Neuronal stem cell (in vitro differentiated cells): Measurements from ENCODE around the gene DUSP28.

Experiments
- DNase-seq: peaks from one replicate; pipeline ENCODE4 v3.0.0-alpha.2; 2013; ENCODE audit warnings: low spot score
- H2AFZ ChIP-seq: one replicate; pipeline ENCODE4 v1.6.1; 2013; ENCODE audit warnings: mild to moderate bottlenecking, low read length, inconsistent platforms
- H2AK5ac ChIP-seq: 2 replicates; pipeline ENCODE4 v1.6.1; 2013; ENCODE audit warnings: low read depth, mild to moderate bottlenecking, inconsistent platforms, low read length, moderate library complexity, mixed read lengths
- H2BK120ac ChIP-seq: 2 replicates; pipeline ENCODE4 v1.6.1; 2013; ENCODE audit warnings: low read depth, mild to moderate bottlenecking, inconsistent platforms, low read length, moderate library complexity, mixed read lengths
- H2BK12ac ChIP-seq: one replicate; pipeline ENCODE4 v1.6.1; 2013; ENCODE audit warnings: low read length, inconsistent platforms
- H2BK15ac ChIP-seq: 2 replicates; pipeline ENCODE4 v1.6.1; 2013; ENCODE audit warnings: mild to moderate bottlenecking, low read length, inconsistent platforms, mixed read lengths
- H2BK5ac ChIP-seq: one replicate; pipeline ENCODE4 v1.6.1; 2013; ENCODE audit warnings: inconsistent platforms, mild to moderate bottlenecking, low read length, moderate library complexity
- H3K14ac ChIP-seq: one replicate; pipeline ENCODE4 v1.6.1; 2013; ENCODE audit warnings: low read length, inconsistent platforms
- H3K18ac ChIP-seq: 2 replicates; pipeline ENCODE4 v1.6.1; 2013; ENCODE audit warnings: low read length, inconsistent platforms
- H3K23ac ChIP-seq: 2 replicates; pipeline ENCODE4 v1.6.1; 2013; ENCODE audit warnings: low read depth, mild to moderate bottlenecking, mixed read lengths, low read length, inconsistent platforms; ENCODE audit not compliant: poor library complexity
- H3K27ac ChIP-seq: replicated peaks from 3 replicates; pipeline ENCODE4 v1.5.1; 2013; ENCODE audit warnings: low read length, inconsistent platforms
- H3K27me3 ChIP-seq, 3 experiments: 2 replicates each; pipeline ENCODE4 v1.6.1; 2013; ENCODE audit warnings: low read length in 3 of 3, mild to moderate bottlenecking in 2 of 3, inconsistent platforms in 1 of 3, low read depth in 1 of 3, mixed read lengths in 1 of 3, moderate library complexity in 1 of 3; ENCODE audit not compliant: control insufficient read depth in 3 of 3, insufficient read depth in 3 of 3
- H3K36me3 ChIP-seq, 2 donors: replicated peaks in 1 of 2; 2 replicates each; pipeline ENCODE4 v1.6.1; 2013; ENCODE audit warnings: low read length in 2 of 2; ENCODE audit not compliant: control insufficient read depth in 2 of 2, insufficient read depth in 2 of 2
- H3K4ac ChIP-seq: 2 replicates; pipeline ENCODE4 v1.6.1; 2013; ENCODE audit warnings: inconsistent platforms, mild to moderate bottlenecking, low read length, moderate library complexity
- H3K4me1 ChIP-seq, 2 donors: 1 replicate in 1 of 2; 2 replicates in 1 of 2; pipeline ENCODE4 v1.6.1; 2013; ENCODE audit warnings: low read length in 2 of 2, low read depth in 1 of 2; ENCODE audit not compliant: control insufficient read depth in 2 of 2, insufficient read depth in 1 of 2
- H3K4me2 ChIP-seq: one replicate; pipeline ENCODE4 v1.6.1; 2013; ENCODE audit warnings: mild to moderate bottlenecking, low read length, inconsistent platforms; ENCODE audit not compliant: insufficient read depth, poor library complexity, severe bottlenecking
- H3K4me3 ChIP-seq, 2 donors: 2 replicates each; pipeline ENCODE4 v1.5.1; 2013; ENCODE audit warnings: low read length in 2 of 2, mild to moderate bottlenecking in 2 of 2, inconsistent platforms in 1 of 2, moderate library complexity in 1 of 2
- H3K79me1 ChIP-seq: one replicate; pipeline ENCODE4 v1.6.1; 2013; ENCODE audit warnings: low read depth, mild to moderate bottlenecking, inconsistent platforms, low read length, moderate library complexity
- H3K9ac ChIP-seq: one replicate; pipeline ENCODE4 v1.6.1; 2013; ENCODE audit warnings: mild to moderate bottlenecking, low read depth, low read length, inconsistent platforms; ENCODE audit not compliant: poor library complexity
- H3K9me3 ChIP-seq, 2 donors: replicated peaks in 1 of 2; 2 replicates each; pipeline versions ENCODE3 to v1.6.1; 2013; ENCODE audit warnings: low read length in 2 of 2, mild to moderate bottlenecking in 2 of 2, inconsistent platforms in 1 of 2, low read depth in 1 of 2, mixed read lengths in 1 of 2, moderate library complexity in 1 of 2; ENCODE audit not compliant: control insufficient read depth in 2 of 2, insufficient read depth in 1 of 2
- H4K8ac ChIP-seq: one replicate; pipeline ENCODE4 v1.6.1; 2013; ENCODE audit warnings: low read depth, mild to moderate bottlenecking, inconsistent platforms, low read length, moderate library complexity
- H4K91ac ChIP-seq: one replicate; pipeline ENCODE4 v1.6.1; 2013; ENCODE audit warnings: low read length, low read depth, mild to moderate bottlenecking, inconsistent platforms; ENCODE audit not compliant: poor library complexity
- WGBS, 2 donors: extraction: QIAGEN DNeasy Blood & Tissue Kit; methylation state at CpG; one replicate each; pipeline ENCODE4 v1.1.7; 2013; ENCODE audit warnings: missing lambda C conversion rate in 2 of 2, mixed read lengths in 1 of 2; ENCODE audit not compliant: insufficient read length in 2 of 2, insufficient replicate concordance in 1 of 2; ENCODE audit errors: extremely low coverage in 2 of 2; 5-methylcytosine and 5-hydroxymethylcytosine counted together

Gene DUSP28

GRCh38 chr2:240589850-240590525 lies 29.8 kb downstream of the DUSP28 start:
- Histone ChIP-seq H3K27ac (no peak overlapping the region), H3K4me3 (no peak overlapping the region), H4K8ac (no peak overlapping the region), H3K14ac (no peak overlapping the region), H3K36me3 (peaks cover 20 to 51% of the 10 kb centered on the region in 2 donors), H3K18ac (no peak overlapping the region), H3K9ac (no peak overlapping the region), H3K4me1 (peaks cover 13 to 17% of the 10 kb centered on the region in 2 donors), H3K79me1 (peaks cover 35% of the 10 kb centered on the region), H2BK12ac (no peak overlapping the region), H3K23ac (no peak overlapping the region), H2BK120ac (no peak overlapping the region), H3K9me3 (no peaks in the 10 kb centered on the region), H2AFZ (no peak overlapping the region), H3K27me3 (no peaks in the 10 kb centered on the region), H3K4ac (no peak overlapping the region), H3K4me2 (no peak overlapping the region), H4K91ac (no peak overlapping the region), H2BK5ac (no peak overlapping the region), H2AK5ac (no peak overlapping the region), H2BK15ac (no peak overlapping the region)
- no peak for DNase-seq
- WGBS, 2 donors = no CpG with 5 or more reads among the region's 16 CpGs

DNA sequence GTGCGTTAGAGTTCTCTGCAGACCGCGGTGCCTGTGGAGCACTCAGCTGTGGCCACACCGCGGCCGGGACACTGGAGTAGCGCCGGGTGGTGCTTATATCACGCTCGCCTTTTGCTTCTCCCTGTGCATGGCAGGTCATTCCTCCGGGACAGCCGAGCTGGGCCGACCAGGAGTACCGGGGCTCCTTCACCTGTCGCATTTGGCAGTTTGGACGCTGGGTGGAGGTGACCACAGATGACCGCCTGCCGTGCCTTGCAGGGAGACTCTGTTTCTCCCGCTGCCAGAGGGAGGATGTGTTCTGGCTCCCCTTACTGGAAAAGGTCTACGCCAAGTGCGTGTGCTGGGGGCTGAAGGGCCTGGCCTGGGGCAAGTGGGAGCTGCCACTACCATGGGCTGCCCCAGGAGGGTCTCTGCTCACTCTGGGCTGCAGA lies 30.5 kb downstream of the DUSP28 start:
- H2BK120ac ChIP-seq = no peak overlapping the region

DNA sequence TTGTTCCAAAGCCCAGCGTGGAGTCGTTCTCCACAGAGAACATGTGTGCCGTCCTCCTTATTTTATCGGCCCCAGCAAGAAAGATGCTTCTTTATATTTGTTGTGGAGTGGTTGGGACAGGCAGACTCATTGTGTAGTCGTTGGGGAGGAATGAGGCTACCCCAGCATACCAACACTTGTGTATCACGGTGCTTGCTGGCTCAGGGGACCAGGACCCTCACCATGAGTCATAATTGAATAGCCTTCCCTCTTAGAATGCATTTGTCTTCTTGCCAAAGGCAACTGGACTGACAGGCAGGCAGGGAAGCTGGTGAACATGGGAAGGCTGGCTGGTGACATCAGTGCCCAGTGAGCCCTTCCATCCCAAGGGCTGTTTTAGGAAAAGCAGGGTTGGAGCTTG lies 31.1 kb downstream of the DUSP28 start:
- H2BK5ac ChIP-seq = no peak overlapping the region
- H3K36me3 ChIP-seq = peaks cover 22 to 62% of the 10 kb centered on the region in 2 donors

More for the DNA sequence above, 30.5 kb downstream of the DUSP28 start:
- Histone ChIP-seq H3K9ac (no peak overlapping the region), H4K8ac (no peak overlapping the region), H3K14ac (no peak overlapping the region), H3K23ac (no peak overlapping the region), H3K79me1 (peaks cover 28% of the 10 kb centered on the region), H2BK15ac (no peak overlapping the region), H2AFZ (no peak overlapping the region), H3K4me1 (peaks cover 7 to 13% of the 10 kb centered on the region in 2 donors), H2BK12ac (no peak overlapping the region), H2AK5ac (no peak overlapping the region), H3K27me3 (no peaks in the 10 kb centered on the region), H3K36me3 (peaks cover 20 to 56% of the 10 kb centered on the region in 2 donors), H2BK5ac (no peak overlapping the region), H4K91ac (no peak overlapping the region), H3K27ac (no peak overlapping the region), H3K4me3 (no peak overlapping the region), H3K18ac (no peak overlapping the region), H3K4ac (no peak overlapping the region), H3K9me3 (no peaks in the 10 kb centered on the region), H3K4me2 (no peak overlapping the region)
- WGBS, 2 donors = no CpG with 5 or more reads among the region's 21 CpGs
- DNase-seq = no peak

GRCh38 chr2:240591784-240592183 lies 31.6 kb downstream of the DUSP28 start:
- H3K23ac ChIP-seq = peak overlapping the region; percentile 26
- H3K27ac ChIP-seq = no peak overlapping the region
- no peak overlapping the region for H4K91ac ChIP-seq
- no peak overlapping the region for H2AFZ ChIP-seq
- DNase-seq = no peak
- no peak overlapping the region for H2BK12ac ChIP-seq
- H3K79me1 ChIP-seq = peaks cover 26% of the 10 kb centered on the region
- no peak overlapping the region for H3K18ac ChIP-seq
- no peak overlapping the region for H2BK15ac ChIP-seq
- no peak overlapping the region for H2AK5ac ChIP-seq
- peaks cover 7 to 13% of the 10 kb centered on the region in 2 donors for H3K4me1 ChIP-seq
- H3K36me3 ChIP-seq = peaks cover 25 to 66% of the 10 kb centered on the region in 2 donors
- no peaks in the 10 kb centered on the region for H3K27me3 ChIP-seq
- H2BK5ac ChIP-seq = no peak overlapping the region
- no peak overlapping the region for H3K9ac ChIP-seq
- WGBS, 2 donors = no CpG with 5 or more reads among the region's 13 CpGs
- H4K8ac ChIP-seq = no peak overlapping the region
- H3K4me2 ChIP-seq = no peak overlapping the region
- no peak overlapping the region for H3K4ac ChIP-seq
- no peaks in the 10 kb centered on the region for H3K9me3 ChIP-seq
- H2BK120ac ChIP-seq = no peak overlapping the region
- H3K4me3 ChIP-seq = no peak overlapping the region
- no peak overlapping the region for H3K14ac ChIP-seq

More for the DNA sequence above, 31.1 kb downstream of the DUSP28 start:
- Histone ChIP-seq H3K14ac (no peak overlapping the region), H3K9ac (peak overlapping the region; percentile 37), H3K4me2 (no peak overlapping the region), H3K27me3 (no peaks in the 10 kb centered on the region), H3K79me1 (peaks cover 27% of the 10 kb centered on the region), H2AFZ (no peak overlapping the region), H2BK120ac (no peak overlapping the region), H3K18ac (no peak overlapping the region), H2AK5ac (no peak overlapping the region), H4K91ac (no peak overlapping the region), H3K4me3 (no peak overlapping the region), H3K4ac (no peak overlapping the region), H3K4me1 (peaks cover 7 to 13% of the 10 kb centered on the region in 2 donors), H4K8ac (no peak overlapping the region), H2BK12ac (no peak overlapping the region), H3K27ac (no peak overlapping the region), H3K23ac (no peak overlapping the region), H2BK15ac (no peak overlapping the region), H3K9me3 (no peaks in the 10 kb centered on the region)
- no peak for DNase-seq
- WGBS, 2 donors = no CpG with 5 or more reads among the region's 6 CpGs
